ENCODE measurements around the gene KDM6A. TPM values are rescaled to one million over a fixed set of nuclear protein-coding genes. Genes with fewer than 3 reads are reported as not detected.
"Not testable (repeated sequence)": the region's sequence is repeated elsewhere in the genome, so short reads cannot be mapped to it uniquely, and the experiment has no call there.

KDM6A gene
- total RNA-seq, 4 donors from 2014 or later = 42.5 to 163 (median 91.8) TPM

- Histone ChIP-seq H3K4me1 (no peaks in the 10 kb centered on the region), H3K27ac (no peak overlapping the region), H3K4me3 (no peak overlapping the region), H3K27me3 (no peaks in the 10 kb centered on the region), H3K9me3 (no peaks in the 10 kb centered on the region), H3K36me3 (no peaks in the 10 kb centered on the region)
- 58% methylated on average over 2 of the region's 2 CpGs; no CpG with 5 or more reads in 1 of the 2 donors for WGBS, 2 donors (ENCODE audit: low coverage in 1 of 2)
- intact Hi-C loops (cut with DNase I; ENCODE audit: low total_unique reads) = no loop called here
- no peak for DNase-seq
- in situ Hi-C loops (cut with MboI; ENCODE audit: low pct_ligation_motif_present in 1 of 4, low pct_unique_long_range_greater_than_20kb in 1 of 4, low sequenced_read_pairs in 3 of 4) = no loop called here
- no peak for TF ChIP-seq EP300 (IDR thresholded peaks at IDR 0.05; ENCODE audit: low read depth)
- no peak for TF ChIP-seq CTCF (IDR thresholded peaks at IDR 0.05)
- TF ChIP-seq POLR2AphosphoS5 (IDR thresholded peaks at IDR 0.05) = no peak
- no peak for TF ChIP-seq POLR2A (IDR thresholded peaks at IDR 0.05)
Measured at GRCh38 chrX:44843318-44843702, 29.7 kb upstream of the KDM6A start.

GRCh38 chrX:44843753-44844152 is 29.2 kb upstream of the KDM6A start, which contains the start of gene DUSP21:
Gene DUSP21 (plus strand): TSS chrX:44844021. CDS start chrX:44844133, 112 bp downstream.
- WGBS, 2 donors (ENCODE audit: low coverage in 1 of 2) = 94% methylated on average over 16 of the region's 16 CpGs; no CpG with 5 or more reads in 1 of the 2 donors
- in situ Hi-C loops (cut with MboI; ENCODE audit: low pct_ligation_motif_present in 1 of 4, low pct_unique_long_range_greater_than_20kb in 1 of 4, low sequenced_read_pairs in 3 of 4) = no loop called here

GRCh38 chrX:44844204-44844603 is 28.8 kb upstream of the KDM6A start:
- intact Hi-C loops (cut with DNase I; ENCODE audit: low total_unique reads) (no loop called here), in situ Hi-C loops (cut with MboI; ENCODE audit: low pct_ligation_motif_present in 1 of 4, low pct_unique_long_range_greater_than_20kb in 1 of 4, low sequenced_read_pairs in 3 of 4) (no loop called here)
- no peaks in the 10 kb centered on the region for H3K36me3 ChIP-seq
- no peaks in the 10 kb centered on the region for H3K4me1 ChIP-seq
- no peaks in the 10 kb centered on the region for H3K27me3 ChIP-seq
- H3K9me3 ChIP-seq = no peaks in the 10 kb centered on the region
- 96 to 97% methylated on average over 9 to 26 of the region's 26 CpGs for WGBS, 2 donors (ENCODE audit: low coverage in 1 of 2)
- no peak overlapping the region for H3K27ac ChIP-seq
- no peak for DNase-seq
- no peak for TF ChIP-seq POLR2A (IDR thresholded peaks at IDR 0.05)
- TF ChIP-seq POLR2AphosphoS5 (IDR thresholded peaks at IDR 0.05) = no peak
- TF ChIP-seq CTCF (IDR thresholded peaks at IDR 0.05) = no peak
- no peak for TF ChIP-seq EP300 (IDR thresholded peaks at IDR 0.05; ENCODE audit: low read depth)
- no peak overlapping the region for H3K4me3 ChIP-seq

More at GRCh38 chrX:44843753-44844152, 29.2 kb upstream of the KDM6A start, which contains the start of gene DUSP21:
- H3K4me1 ChIP-seq = no peaks in the 10 kb centered on the region
- no peak for DNase-seq
- H3K9me3 ChIP-seq = no peaks in the 10 kb centered on the region
- TF ChIP-seq EP300 (IDR thresholded peaks at IDR 0.05; ENCODE audit: low read depth) (no peak), POLR2A (IDR thresholded peaks at IDR 0.05) (no peak), POLR2AphosphoS5 (IDR thresholded peaks at IDR 0.05) (no peak), CTCF (IDR thresholded peaks at IDR 0.05) (no peak)
- intact Hi-C loops (cut with DNase I; ENCODE audit: low total_unique reads) = no loop called here
- no peaks in the 10 kb centered on the region for H3K27me3 ChIP-seq
- no peak within 1 kb of the TSS for H3K4me3 ChIP-seq
- H3K27ac ChIP-seq = no peak within 1 kb of the TSS
- no peaks in the 10 kb centered on the region for H3K36me3 ChIP-seq

GRCh38 chrX:44850891-44851290 is 22.1 kb upstream of the KDM6A start:
- H3K9me3 ChIP-seq; DNase-seq; in situ Hi-C loops (cut with MboI; ENCODE audit: low pct_ligation_motif_present in 1 of 4, low pct_unique_long_range_greater_than_20kb in 1 of 4, low sequenced_read_pairs in 3 of 4); H3K27ac ChIP-seq; H3K27me3 ChIP-seq; intact Hi-C loops (cut with DNase I; ENCODE audit: low total_unique reads); H3K4me1 ChIP-seq; H3K4me3 ChIP-seq; H3K36me3 ChIP-seq: not testable (repeated sequence)
- 92% methylated on average over 6 of the region's 6 CpGs; no CpG with 5 or more reads in 1 of the 2 donors for WGBS, 2 donors (ENCODE audit: low coverage in 1 of 2)

- peak overlapping the region; percentile 98 to 100 (median 100) for H3K27ac ChIP-seq
- peak overlapping the region in 2 of 4 donors; percentile 89 to 96 for H3K4me3 ChIP-seq
- in situ Hi-C loops (cut with MboI; ENCODE audit: low pct_ligation_motif_present in 1 of 4, low pct_unique_long_range_greater_than_20kb in 1 of 4, low sequenced_read_pairs in 3 of 4) (no loop called here), intact Hi-C loops (cut with DNase I; ENCODE audit: low total_unique reads) (no loop called here)
- peak; percentile 29 for DNase-seq
- H3K27me3 ChIP-seq = no peaks in the 10 kb centered on the region
- H3K36me3 ChIP-seq = no peaks in the 10 kb centered on the region
- no peak for TF ChIP-seq POLR2A (IDR thresholded peaks at IDR 0.05)
- TF ChIP-seq EP300 (IDR thresholded peaks at IDR 0.05; ENCODE audit: low read depth) = no peak
- no peak for TF ChIP-seq CTCF (IDR thresholded peaks at IDR 0.05)
- no peak for TF ChIP-seq POLR2AphosphoS5 (IDR thresholded peaks at IDR 0.05)
- WGBS, 2 donors (ENCODE audit: low coverage in 1 of 2) = 60 to 62% methylated on average over 2 to 15 of the region's 16 CpGs
- H3K9me3 ChIP-seq = no peaks in the 10 kb centered on the region
- peaks cover 4 to 20% (median 6%) of the 10 kb centered on the region in 4 donors for H3K4me1 ChIP-seq
Measured at GRCh38 chrX:44871114-44871645, 1.8 kb upstream of the KDM6A start.

Measured in transverse colon (tissue), 4 donors.